Stimulated activated CD8-positive, alpha-beta memory T cell treated with anti-CD3 and anti-CD28 coated beads, Interleukin-15, amount 100 ng/mL, for 1 hour (primary cell): ENCODE data around the gene CATSPERZ.
"Not testable (repeated sequence)": the region's sequence is repeated elsewhere in the genome, so short reads cannot be mapped to it uniquely, and the experiment has no call there.

ENCODE experiments used
- DNase-seq: peaks from one replicate; pipeline ENCODE4 v3.0.0-alpha.2; 2020; ENCODE audit warnings: low read depth

CATSPERZ gene

GRCh38 chr11:64304316-64305072, 4.3 kb downstream of the CATSPERZ start:
- DNase-seq = peak; percentile 96

GRCh38 chr11:64305075-64305690, 5.0 kb downstream of the CATSPERZ start, which contains the start of gene ESRRA:
ESRRA (plus strand) TSS chr11:64305524; CDS start chr11:64307180, 1,656 bp downstream.
- peak; percentile 98 for DNase-seq

DNA sequence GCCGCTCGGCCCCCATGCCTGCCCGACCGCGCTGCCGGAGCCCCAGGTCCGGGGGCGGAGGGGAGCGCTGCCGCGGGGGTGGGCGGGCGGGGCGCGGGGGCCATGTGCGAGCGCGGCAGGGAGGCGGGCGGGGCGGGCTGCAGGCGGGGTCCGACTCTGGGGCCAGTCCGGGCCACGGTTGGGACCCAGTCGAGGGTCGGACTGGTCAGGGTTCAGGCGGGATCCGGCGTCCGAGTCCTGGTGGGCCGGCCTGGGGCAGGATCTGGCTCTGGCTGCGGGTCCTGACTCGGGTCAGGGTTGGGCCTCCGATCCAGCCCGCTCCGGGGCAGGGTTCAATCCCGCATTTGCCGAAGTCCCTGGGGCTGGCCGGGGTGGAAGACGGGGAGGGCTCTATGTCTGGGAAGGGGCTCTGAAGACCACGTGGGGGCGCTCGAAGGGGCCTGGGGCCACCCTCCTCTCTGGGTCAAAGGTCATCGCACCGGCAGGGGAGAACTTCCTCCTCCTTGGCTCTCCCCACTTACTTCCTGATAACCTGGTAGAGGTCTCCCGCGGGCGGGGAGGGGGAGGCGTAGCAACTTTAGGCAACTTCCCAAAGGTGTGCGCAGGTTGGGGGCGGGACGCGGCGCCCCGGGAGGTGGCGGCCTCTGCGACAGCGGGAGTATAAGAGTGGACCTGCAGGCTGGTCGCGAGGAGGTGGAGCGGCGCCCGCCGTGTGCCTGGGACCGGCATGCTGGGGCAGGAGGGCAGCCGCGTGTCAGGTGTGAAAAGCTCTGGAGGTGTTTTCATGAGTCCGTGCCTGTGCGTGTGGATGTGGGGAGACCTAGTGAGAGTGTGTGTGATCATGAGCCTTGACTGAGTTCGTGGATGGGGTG, 5.8 kb downstream of the CATSPERZ start:
- no peak for DNase-seq

- DNase-seq = no peak
Observed at GRCh38 chr11:64306563-64306875, 6.4 kb downstream of the CATSPERZ start.

GRCh38 chr11:64306876-64307622, 6.9 kb downstream of the CATSPERZ start:
- no peak for DNase-seq

DNA sequence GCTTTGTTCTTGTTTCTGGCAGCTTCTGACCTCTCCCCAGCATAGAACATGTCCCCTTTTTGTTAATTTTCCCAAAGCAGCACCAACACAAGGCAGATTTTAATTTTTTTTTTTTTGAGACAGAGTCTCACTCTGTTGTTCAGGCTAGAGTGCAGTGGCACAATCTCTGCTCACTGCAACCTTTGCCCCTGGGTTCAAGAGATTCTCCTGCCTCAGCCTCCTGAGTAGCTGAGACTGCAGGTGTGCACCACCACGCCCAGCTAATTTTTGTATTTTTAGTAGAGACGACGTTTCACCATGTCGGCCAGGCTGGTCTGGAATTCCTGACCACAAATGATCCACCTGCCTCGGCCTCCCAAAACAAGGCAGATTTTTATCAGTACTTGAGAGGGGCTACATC, 7.6 kb downstream of the CATSPERZ start:
- DNase-seq = not testable (repeated sequence)

GRCh38 chr11:64312947-64313346, 12.8 kb downstream of the CATSPERZ start:
- DNase-seq = no peak

DNA sequence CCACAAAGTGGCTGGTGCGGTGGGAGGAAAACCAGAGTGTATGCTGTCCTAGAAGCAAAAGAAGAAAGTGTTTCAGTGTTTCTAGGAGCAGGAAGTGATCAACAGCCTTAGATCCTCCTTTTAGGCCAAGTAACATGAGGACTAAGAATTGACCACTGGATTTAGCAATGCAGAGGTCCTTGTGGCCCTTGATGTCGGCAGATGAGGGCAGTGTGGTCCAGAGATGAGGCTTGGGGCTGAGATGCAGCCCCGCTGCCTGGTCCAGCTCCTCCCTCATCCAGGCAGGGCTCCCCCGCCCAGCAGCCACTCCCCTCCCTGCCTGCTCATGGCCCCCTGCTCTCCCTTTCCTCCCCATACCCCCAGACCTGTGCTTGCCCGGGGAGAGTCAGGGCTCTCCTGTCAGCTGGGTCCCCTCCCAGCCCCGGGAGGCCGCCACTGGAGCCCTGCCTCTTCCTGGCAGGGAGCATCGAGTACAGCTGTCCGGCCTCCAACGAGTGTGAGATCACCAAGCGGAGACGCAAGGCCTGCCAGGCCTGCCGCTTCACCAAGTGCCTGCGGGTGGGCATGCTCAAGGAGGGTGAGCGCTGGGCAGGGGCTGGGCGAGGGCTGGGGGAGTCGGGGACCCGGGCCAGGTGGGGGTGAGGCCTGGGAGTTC, 13.5 kb downstream of the CATSPERZ start:
- DNase-seq = no peak

- DNase-seq = no peak
Observed at GRCh38 chr11:64314146-64314804, 14.1 kb downstream of the CATSPERZ start.

DNA sequence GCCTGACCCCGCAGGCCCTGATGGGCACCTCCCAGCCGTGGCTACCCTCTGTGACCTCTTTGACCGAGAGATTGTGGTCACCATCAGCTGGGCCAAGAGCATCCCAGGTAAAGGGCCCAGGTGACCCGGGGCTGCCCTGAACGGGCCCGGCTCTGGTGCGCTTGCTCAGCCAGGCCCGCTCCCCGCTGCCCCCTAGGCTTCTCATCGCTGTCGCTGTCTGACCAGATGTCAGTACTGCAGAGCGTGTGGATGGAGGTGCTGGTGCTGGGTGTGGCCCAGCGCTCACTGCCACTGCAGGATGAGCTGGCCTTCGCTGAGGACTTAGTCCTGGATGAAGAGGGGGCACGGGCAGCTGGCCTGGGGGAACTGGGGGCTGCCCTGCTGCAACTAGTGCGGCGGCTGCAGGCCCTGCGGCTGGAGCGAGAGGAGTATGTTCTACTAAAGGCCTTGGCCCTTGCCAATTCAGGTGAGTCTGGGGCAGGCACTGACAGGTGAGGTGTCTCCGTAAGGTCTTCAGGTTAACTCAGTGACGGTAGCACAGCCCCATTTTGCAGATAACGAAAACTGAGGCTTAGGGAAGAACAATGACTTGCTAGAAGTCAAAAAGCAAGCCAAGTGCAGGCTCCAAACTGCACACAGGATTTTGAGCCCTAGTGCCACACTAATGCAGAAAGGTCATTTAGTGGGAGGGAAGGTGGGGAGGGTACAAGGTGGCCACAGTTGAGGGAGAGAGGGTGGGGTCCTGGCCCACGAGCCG, 14.8 kb downstream of the CATSPERZ start:
- DNase-seq = no peak

GRCh38 chr11:64315667-64316526, 15.7 kb downstream of the CATSPERZ start:
- not testable (repeated sequence) for DNase-seq

GRCh38 chr11:64316672-64317324, 16.6 kb downstream of the CATSPERZ start:
- no peak for DNase-seq

DNA sequence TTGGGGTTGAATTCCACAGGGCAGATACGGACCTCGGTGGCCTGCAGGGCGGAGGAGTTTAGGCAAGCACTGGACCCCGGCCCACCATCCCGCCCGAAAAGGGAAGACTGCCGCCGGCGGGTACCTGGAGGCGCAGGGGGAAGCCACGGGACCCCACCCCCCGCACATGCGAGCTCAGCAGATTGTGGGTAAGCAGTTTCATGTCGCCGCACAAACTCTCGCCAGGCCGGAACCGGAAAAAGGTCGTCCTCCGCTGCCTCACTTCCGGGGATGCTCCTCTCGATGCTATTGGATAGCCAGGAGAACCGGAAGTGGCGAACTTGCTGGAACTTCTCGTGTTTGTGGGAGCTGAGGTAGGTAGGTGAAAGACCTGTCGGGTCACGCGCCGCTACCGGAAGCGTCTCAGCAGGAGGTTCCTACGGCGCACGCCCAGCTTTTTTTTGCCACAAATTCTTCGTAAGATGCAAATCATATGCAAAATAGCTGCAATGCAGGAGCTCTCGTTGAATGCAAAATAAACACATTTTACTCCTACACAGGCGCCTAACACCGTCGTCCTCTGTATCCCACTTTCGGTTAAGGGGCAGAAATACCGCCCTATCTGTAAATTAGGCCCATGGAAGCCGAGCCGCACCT, 17.3 kb downstream of the CATSPERZ start, which contains the start of gene TRMT112:
Gene TRMT112, minus strand, starts transcription at position 235 of the 636 bp plus-strand sequence. Its CDS starts 33 bp downstream, at position 202.
- peak; percentile 93 for DNase-seq

DNA sequence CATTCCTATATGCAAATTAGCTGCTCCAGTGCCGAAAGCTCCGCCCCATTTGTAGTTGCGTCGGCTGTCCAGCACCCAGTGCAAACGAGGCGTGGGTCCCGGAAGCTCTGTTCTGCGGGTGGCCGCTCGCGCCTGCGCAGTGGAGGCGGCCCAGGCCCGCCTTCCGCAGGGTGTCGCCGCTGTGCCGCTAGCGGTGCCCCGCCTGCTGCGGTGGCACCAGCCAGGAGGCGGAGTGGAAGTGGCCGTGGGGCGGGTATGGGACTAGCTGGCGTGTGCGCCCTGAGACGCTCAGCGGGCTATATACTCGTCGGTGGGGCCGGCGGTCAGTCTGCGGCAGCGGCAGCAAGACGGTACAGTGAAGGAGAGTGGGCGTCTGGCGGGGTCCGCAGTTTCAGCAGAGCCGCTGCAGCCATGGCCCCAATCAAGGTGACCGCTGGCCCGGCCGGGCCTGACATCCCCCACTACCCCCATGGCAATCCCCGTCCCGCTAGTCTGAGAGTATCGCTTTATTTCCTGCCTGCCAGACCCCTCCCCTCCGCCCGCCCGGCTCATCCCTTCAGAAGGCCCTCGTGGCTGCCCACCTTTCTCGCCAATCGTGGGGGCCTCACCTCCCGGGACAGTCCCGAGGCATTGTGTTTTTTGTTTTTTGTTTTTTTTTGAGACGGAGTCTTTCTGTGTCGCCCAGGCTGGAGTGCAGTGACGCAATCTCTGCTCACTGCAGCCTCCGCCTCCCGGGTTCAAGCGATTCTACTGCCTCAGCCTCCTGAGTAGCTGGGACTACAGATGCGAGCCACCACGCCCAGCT, 18.0 kb downstream of the CATSPERZ start, which contains the start of gene PRDX5:
Gene PRDX5, plus strand, starts transcription at position 161 of the 805 bp plus-strand sequence. Its CDS starts 95 bp downstream, at position 256.
- peak; percentile 79 for DNase-seq

GRCh38 chr11:64318766-64319761, 18.9 kb downstream of the CATSPERZ start:
- no peak for DNase-seq

GRCh38 chr11:64320556-64320955, 20.4 kb downstream of the CATSPERZ start:
- no peak for DNase-seq
